ENCODE results near the gene NACC2. TPM values are rescaled to one million over a fixed set of nuclear protein-coding genes. Genes with fewer than 3 reads are reported as not detected.

The NACC2 gene
- total RNA-seq, 4 donors from 2014 or later: 71.4 to 209 (median 110) TPM

- H3K36me3 ChIP-seq: peaks cover 0 to 8% of the 10 kb centered on the region in 2 donors
- H3K4me3 ChIP-seq: no peak overlapping the region
- H3K27ac ChIP-seq: no peak overlapping the region
- no peak for TF ChIP-seq CTCF (IDR thresholded peaks at IDR 0.05)
- no peak for TF ChIP-seq EP300 (IDR thresholded peaks at IDR 0.05)
- no peak for TF ChIP-seq POLR2A (IDR thresholded peaks at IDR 0.05)
- TF ChIP-seq POLR2AphosphoS5 (IDR thresholded peaks at IDR 0.05): no peak
- ATAC-seq: no peak
- no peaks in the 10 kb centered on the region for H3K9me3 ChIP-seq
- peaks cover 0 to 90% (median 16%) of the 10 kb centered on the region in 3 donors for H3K4me1 ChIP-seq
- WGBS, 2 donors (ENCODE audit: low coverage in 1 of 2): 85 to 93% methylated on average over 2 to 25 of the region's 25 CpGs
- H3K27me3 ChIP-seq: no peaks in the 10 kb centered on the region
Measured at GRCh38 chr9:136021171-136021871, 73.8 kb downstream of the NACC2 start.

GRCh38 chr9:136020671-136021070 lies 74.4 kb downstream of the NACC2 start:
- TF ChIP-seq POLR2AphosphoS5 (IDR thresholded peaks at IDR 0.05): no peak
- no peak for TF ChIP-seq CTCF (IDR thresholded peaks at IDR 0.05)
- TF ChIP-seq EP300 (IDR thresholded peaks at IDR 0.05): no peak
- TF ChIP-seq POLR2A (IDR thresholded peaks at IDR 0.05): no peak
- Histone ChIP-seq H3K36me3 (peaks cover 0 to 14% of the 10 kb centered on the region in 2 donors), H3K4me1 (peaks cover 0 to 91% (median 16%) of the 10 kb centered on the region in 3 donors), H3K9me3 (no peaks in the 10 kb centered on the region), H3K4me3 (no peak overlapping the region), H3K27ac (no peak overlapping the region), H3K27me3 (no peaks in the 10 kb centered on the region)
- ATAC-seq: no peak
- 79 to 88% methylated on average over 7 to 9 of the region's 9 CpGs for WGBS, 2 donors (ENCODE audit: low coverage in 1 of 2)

GRCh38 chr9:136020206-136020605 lies 74.9 kb downstream of the NACC2 start:
- Histone ChIP-seq H3K4me3 (no peak overlapping the region), H3K27ac (no peak overlapping the region), H3K4me1 (peaks cover 0 to 91% (median 15%) of the 10 kb centered on the region in 3 donors), H3K27me3 (no peaks in the 10 kb centered on the region), H3K36me3 (peaks cover 0 to 19% of the 10 kb centered on the region in 2 donors), H3K9me3 (no peaks in the 10 kb centered on the region)
- 81 to 82% methylated on average over 3 to 6 of the region's 16 CpGs for WGBS, 2 donors (ENCODE audit: low coverage in 1 of 2)
- ATAC-seq: no peak
- no peak for TF ChIP-seq POLR2A (IDR thresholded peaks at IDR 0.05)
- TF ChIP-seq EP300 (IDR thresholded peaks at IDR 0.05): no peak
- no peak for TF ChIP-seq POLR2AphosphoS5 (IDR thresholded peaks at IDR 0.05)
- TF ChIP-seq CTCF (IDR thresholded peaks at IDR 0.05): no peak

GRCh38 chr9:136019681-136020060 lies 75.4 kb downstream of the NACC2 start:
- WGBS, 2 donors (ENCODE audit: low coverage in 1 of 2): 84% methylated on average over 8 of the region's 19 CpGs; no CpG with 5 or more reads in 1 of the 2 donors
- TF ChIP-seq POLR2A (IDR thresholded peaks at IDR 0.05) (no peak), POLR2AphosphoS5 (IDR thresholded peaks at IDR 0.05) (no peak)
- Histone ChIP-seq H3K27me3 (no peaks in the 10 kb centered on the region), H3K4me3 (no peak overlapping the region), H3K9me3 (no peaks in the 10 kb centered on the region), H3K36me3 (peaks cover 0 to 24% of the 10 kb centered on the region in 2 donors), H3K4me1 (peaks cover 0 to 89% (median 9%) of the 10 kb centered on the region in 3 donors), H3K27ac (no peak overlapping the region)
- ATAC-seq: no peak

- Histone ChIP-seq H3K4me3 (no peak overlapping the region), H3K27ac (no peak overlapping the region), H3K4me1 (peaks cover 0 to 88% (median 9%) of the 10 kb centered on the region in 3 donors), H3K27me3 (no peaks in the 10 kb centered on the region), H3K9me3 (no peaks in the 10 kb centered on the region), H3K36me3 (peaks cover 0 to 29% of the 10 kb centered on the region in 2 donors)
- WGBS, 2 donors (ENCODE audit: low coverage in 1 of 2): 100% methylated on average over 1 of the region's 28 CpGs; no CpG with 5 or more reads in 1 of the 2 donors
- no peak for TF ChIP-seq EP300 (IDR thresholded peaks at IDR 0.05)
- no peak for TF ChIP-seq POLR2A (IDR thresholded peaks at IDR 0.05)
- TF ChIP-seq POLR2AphosphoS5 (IDR thresholded peaks at IDR 0.05): no peak
- TF ChIP-seq CTCF (IDR thresholded peaks at IDR 0.05): no peak
- ATAC-seq: no peak
Measured at GRCh38 chr9:136019041-136019680, 75.9 kb downstream of the NACC2 start.

All from gastroesophageal sphincter (tissue), 4 donors.